Testis (tissue), 2 donors: ENCODE results near the gene COL4A1.

ENCODE experiments used
- CTCF ChIP-seq, 3 experiments: fragments of 450-650 bp in 2 of 3; fragments of 200-600 bp in 1 of 3; sonication (generic) in 1 of 3; IDR thresholded peaks; one replicate each; pipeline ENCODE4 v1.5.1; 2016 to 2019; ENCODE audit warnings: antibody characterized with exemption in 3 of 3, mild to moderate bottlenecking in 2 of 3, moderate library complexity in 1 of 3
- POLR2A ChIP-seq: fragments of 450-650 bp; IDR thresholded peaks from one replicate; pipeline ENCODE4 v1.6.1; 2017; ENCODE audit warnings: antibody characterized with exemption, mild to moderate bottlenecking, moderate library complexity

GRCh38 chr13:110290826-110291225 is 16.1 kb downstream of the COL4A1 start:
- TF ChIP-seq CTCF (IDR thresholded peaks at IDR 0.05) (no peak), POLR2A (no peak)
